ENCODE measurements around the gene KRT23. TPM values are rescaled to one million over a fixed set of nuclear protein-coding genes. Genes with fewer than 3 reads are reported as not detected.

Gene KRT23
- total and polyA plus RNA-seq, 2 of the 13 experiments (the other 11 are each of a cell fraction or from before 2014, with no cell fraction given), result 24.7 to 51.1 TPM

- TF ChIP-seq, protein P1, sequence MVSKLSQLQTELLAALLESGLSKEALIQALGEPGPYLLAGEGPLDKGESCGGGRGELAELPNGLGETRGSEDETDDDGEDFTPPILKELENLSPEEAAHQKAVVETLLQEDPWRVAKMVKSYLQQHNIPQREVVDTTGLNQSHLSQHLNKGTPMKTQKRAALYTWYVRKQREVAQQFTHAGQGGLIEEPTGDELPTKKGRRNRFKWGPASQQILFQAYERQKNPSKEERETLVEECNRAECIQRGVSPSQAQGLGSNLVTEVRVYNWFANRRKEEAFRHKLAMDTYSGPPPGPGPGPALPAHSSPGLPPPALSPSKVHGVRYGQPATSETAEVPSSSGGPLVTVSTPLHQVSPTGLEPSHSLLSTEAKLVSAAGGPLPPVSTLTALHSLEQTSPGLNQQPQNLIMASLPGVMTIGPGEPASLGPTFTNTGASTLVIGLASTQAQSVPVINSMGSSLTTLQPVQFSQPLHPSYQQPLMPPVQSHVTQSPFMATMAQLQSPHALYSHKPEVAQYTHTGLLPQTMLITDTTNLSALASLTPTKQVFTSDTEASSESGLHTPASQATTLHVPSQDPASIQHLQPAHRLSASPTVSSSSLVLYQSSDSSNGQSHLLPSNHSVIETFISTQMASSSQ (IDR thresholded peaks at IDR 0.05; ENCODE audit: low read depth), result peak; percentile 87
- TF ChIP-seq, protein P1 (CRISPR knock-in tag; IDR thresholded peaks at IDR 0.05; ENCODE audit: borderline replicate concordance), result peak; percentile 79; the same call in 1 of the 2 replicates
- TF ChIP-seq ZNF451 (CRISPR knock-in tag; IDR thresholded peaks at IDR 0.05) (no peak), ETV5 (CRISPR knock-in tag; IDR thresholded peaks at IDR 0.05; ENCODE audit: borderline replicate concordance) (peak; percentile 69; the same call in 1 of the 2 replicates), ZNF33A (CRISPR knock-in tag; IDR thresholded peaks at IDR 0.05; ENCODE audit: borderline replicate concordance) (no peak), ZNF24 (IDR thresholded peaks at IDR 0.05) (peak; percentile 60; the same call in 1 of the 2 replicates), ZNF598 (CRISPR knock-in tag; IDR thresholded peaks at IDR 0.05; ENCODE audit: borderline replicate concordance) (no peak), RBM22 (optimal IDR thresholded peaks at IDR 0.05; ENCODE audit: low read length) (no peak), KDM3A (CRISPR knock-in tag; IDR thresholded peaks at IDR 0.05; ENCODE audit: low read depth) (no peak), ZSCAN31 (CRISPR knock-in tag; IDR thresholded peaks at IDR 0.05; ENCODE audit: low read depth) (no peak), KLF12 (CRISPR knock-in tag; IDR thresholded peaks at IDR 0.05; ENCODE audit: borderline replicate concordance) (no peak), NBN (conservative IDR thresholded peaks at IDR 0.05) (no peak), ZNF546 (CRISPR knock-in tag; conservative IDR thresholded peaks at IDR 0.05) (no peak), RAD51 (IDR thresholded peaks at IDR 0.05; ENCODE audit: borderline replicate concordance) (no peak), MIER2 (CRISPR knock-in tag; IDR thresholded peaks at IDR 0.05) (peak; percentile 3; the same call in 1 of the 2 replicates), PBX3 (CRISPR knock-in tag; IDR thresholded peaks at IDR 0.05; ENCODE audit: borderline replicate concordance) (no peak), SUZ12 (IDR thresholded peaks at IDR 0.05; ENCODE audit: low read depth, low read length) (no peak)
- TF ChIP-seq, protein P2, sequence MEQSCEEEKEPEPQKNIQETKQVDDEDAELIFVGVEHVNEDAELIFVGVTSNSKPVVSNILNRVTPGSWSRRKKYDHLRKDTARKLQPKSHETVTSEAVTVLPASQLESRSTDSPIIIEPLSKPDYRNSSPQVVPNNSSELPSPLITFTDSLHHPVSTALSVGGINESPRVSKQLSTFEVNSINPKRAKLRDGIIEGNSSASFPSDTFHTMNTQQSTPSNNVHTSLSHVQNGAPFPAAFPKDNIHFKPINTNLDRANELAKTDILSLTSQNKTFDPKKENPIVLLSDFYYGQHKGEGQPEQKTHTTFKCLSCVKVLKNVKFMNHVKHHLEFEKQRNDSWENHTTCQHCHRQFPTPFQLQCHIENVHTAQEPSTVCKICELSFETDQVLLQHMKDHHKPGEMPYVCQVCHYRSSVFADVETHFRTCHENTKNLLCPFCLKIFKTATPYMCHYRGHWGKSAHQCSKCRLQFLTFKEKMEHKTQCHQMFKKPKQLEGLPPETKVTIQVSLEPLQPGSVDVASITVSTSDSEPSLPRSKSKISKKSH (CRISPR knock-in tag; IDR thresholded peaks at IDR 0.05; ENCODE audit: borderline replicate concordance), result no peak
- TF ChIP-seq, protein P3, sequence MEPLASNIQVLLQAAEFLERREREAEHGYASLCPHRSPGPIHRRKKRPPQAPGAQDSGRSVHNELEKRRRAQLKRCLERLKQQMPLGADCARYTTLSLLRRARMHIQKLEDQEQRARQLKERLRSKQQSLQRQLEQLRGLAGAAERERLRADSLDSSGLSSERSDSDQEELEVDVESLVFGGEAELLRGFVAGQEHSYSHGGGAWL (CRISPR knock-in tag; IDR thresholded peaks at IDR 0.05), result no peak
These were observed 34.2 kb downstream of the KRT23 start (continued) for GRCh38 chr17:40903129-40903847.
